NT2/D1 (cell line): ENCODE measurements around the gene DAPK2.

Source experiments
- YY1 ChIP-seq: IDR thresholded peaks from 2 replicates; pipeline ENCODE4 v1.6.1; 2011; ENCODE audit not compliant: insufficient read length, insufficient read depth
- ZNF274 ChIP-seq: IDR thresholded peaks from 2 replicates; pipeline ENCODE4 v1.6.1; 2011; ENCODE audit warnings: mild to moderate bottlenecking, low read depth, low read length

GRCh38 chr15:63877713-63878271 is 168.5 kb downstream of the DAPK2 start:
- TF ChIP-seq YY1 (no peak), ZNF274 (no peak)
